LNCaP clone FGC (cell line): Measurements from ENCODE around the gene PCDH9.

Source experiments
- DNase-seq: peaks from one replicate; pipeline ENCODE4 v3.0.0-alpha.2; 2011; ENCODE audit warnings: low read depth
- H3K4me3 ChIP-seq: 2 replicates; pipeline ENCODE4 v1.5.1; 2011; ENCODE audit warnings: mild to moderate bottlenecking, low read depth, low read length, control low read depth
- CTCF ChIP-seq: IDR thresholded peaks from 2 replicates; pipeline ENCODE4 v1.5.1; 2012; ENCODE audit warnings: mild to moderate bottlenecking; ENCODE audit not compliant: control insufficient read depth, insufficient read depth; ENCODE audit errors: extremely low read depth

The PCDH9 gene

GRCh38 chr13:66691149-66691548 is 539.0 kb downstream of the PCDH9 start:
- H3K4me3 ChIP-seq, result no peak overlapping the region
- no peak for DNase-seq
- TF ChIP-seq CTCF, result no peak

GRCh38 chr13:66689628-66690027 is 540.5 kb downstream of the PCDH9 start:
- DNase-seq, result no peak
- TF ChIP-seq CTCF, result peak; percentile 52
- no peak overlapping the region for H3K4me3 ChIP-seq

GRCh38 chr13:66689037-66689619 is 541.0 kb downstream of the PCDH9 start:
- no peak overlapping the region for H3K4me3 ChIP-seq
- no peak for DNase-seq
- no peak; the same call in 1 of the 2 replicates for TF ChIP-seq CTCF

- no peak for DNase-seq
- H3K4me3 ChIP-seq, result no peak overlapping the region
- no peak for TF ChIP-seq CTCF
These were observed 548.7 kb downstream of the PCDH9 start for GRCh38 chr13:66681403-66681802.

GRCh38 chr13:66680031-66680430 is 550.1 kb downstream of the PCDH9 start:
- TF ChIP-seq CTCF, result no peak
- DNase-seq, result no peak
- no peak overlapping the region for H3K4me3 ChIP-seq

GRCh38 chr13:66675620-66676019 is 554.5 kb downstream of the PCDH9 start:
- TF ChIP-seq CTCF, result no peak
- DNase-seq, result no peak
- no peak overlapping the region for H3K4me3 ChIP-seq

- no peak for DNase-seq
- TF ChIP-seq CTCF, result no peak
- H3K4me3 ChIP-seq, result no peak overlapping the region
These were observed 556.7 kb downstream of the PCDH9 start for GRCh38 chr13:66673401-66673800.
